Spleen (tissue), 7 donors: Measurements from ENCODE around the gene CENPS.
"Not testable (repeated sequence)": the region's sequence is repeated elsewhere in the genome, so short reads cannot be mapped to it uniquely, and the experiment has no call there.

ENCODE experiments used
- CTCF ChIP-seq, 11 experiments: fragments of 200-600 bp in 7 of 11; fragments of 450-650 bp in 4 of 11; sonication (generic) in 4 of 11; IDR thresholded peaks in 8 of 11; conservative IDR thresholded peaks in 3 of 11; 1 replicate in 7 of 11; 2 replicates in 4 of 11; pipeline versions ENCODE4 v1.4.0 to v1.8.0; 2016 to 2021; ENCODE audit warnings: antibody characterized with exemption in 11 of 11, inconsistent platforms in 4 of 11, mild to moderate bottlenecking in 1 of 11
- POLR2A ChIP-seq, 3 donors: fragments of 450-650 bp; IDR thresholded peaks; one replicate each; pipeline ENCODE4 v1.5.1; 2017; ENCODE audit warnings: antibody characterized with exemption in 3 of 3, mild to moderate bottlenecking in 1 of 3
- POLR2AphosphoS5 ChIP-seq, 3 donors: sonication (generic); formaldehyde crosslinking; IDR thresholded peaks; one replicate each; pipeline ENCODE4 v1.5.1; 2017; ENCODE audit warnings: antibody characterized with exemption in 3 of 3
- donor health status: DM: no; HTN: no; CAD: no; lungs with moderate emphysema.
- donor health status: DM: no; HTN: no; CAD: no.
- donor health status: DM: no; HTN: no; CAD: no.

GRCh38 chr1:10418741-10419140 lies 11.5 kb upstream of the CENPS start:
- TF ChIP-seq CTCF (IDR thresholded peaks at IDR 0.05 in 8 of 11, conservative IDR thresholded peaks at IDR 0.05 in 3 of 11); POLR2A (IDR thresholded peaks at IDR 0.05); POLR2AphosphoS5 (IDR thresholded peaks at IDR 0.05): not testable (repeated sequence)
